Loucy (cell line): ENCODE measurements around the gene AKAP1.

Experiments
- H2AFZ ChIP-seq: fragments of 200-600 bp; sonication (generic); 2 replicates; pipeline ENCODE4 v1.6.0; 2016; ENCODE audit warnings: antibody characterized with exemption, mild to moderate bottlenecking, low read length, moderate library complexity
- H3F3A ChIP-seq: fragments of 200-600 bp; 2 replicates; pipeline ENCODE4 v1.6.0; 2016; ENCODE audit warnings: antibody characterized with exemption, low read depth, mild to moderate bottlenecking
- H3K27me3 ChIP-seq: fragments of 200-600 bp; sonication (generic); 2 replicates; pipeline ENCODE4 v1.6.1; 2014; ENCODE audit warnings: low read length, mild to moderate bottlenecking; ENCODE audit not compliant: insufficient read depth, poor library complexity, severe bottlenecking
- H3K36me3 ChIP-seq: fragments of 200-600 bp; sonication (generic); 2 replicates; pipeline ENCODE4 v1.6.1; 2016; ENCODE audit warnings: low read length; ENCODE audit not compliant: insufficient read depth
- H3K4me1 ChIP-seq: fragments of 200-600 bp; sonication (generic); 2 replicates; pipeline ENCODE4 v1.5.1; 2014; ENCODE audit warnings: low read length, mild to moderate bottlenecking; ENCODE audit not compliant: insufficient read depth, poor library complexity, severe bottlenecking
- H3K4me2 ChIP-seq: fragments of 200-600 bp; sonication (generic); 2 replicates; pipeline ENCODE4 v1.6.0; 2014; ENCODE audit warnings: antibody characterized with exemption, low read length, low read depth, mild to moderate bottlenecking; ENCODE audit not compliant: poor library complexity, severe bottlenecking
- H3K4me3 ChIP-seq: fragments of 200-600 bp; sonication (generic); 2 replicates; pipeline ENCODE4 v1.5.1; 2014; ENCODE audit warnings: low read length, mild to moderate bottlenecking, mixed read lengths; ENCODE audit not compliant: poor library complexity, severe bottlenecking
- H3K79me2 ChIP-seq: fragments of 200-600 bp; sonication (generic); 2 replicates; pipeline ENCODE4 v1.6.1; 2014; ENCODE audit warnings: low read length; ENCODE audit not compliant: insufficient read depth
- H3K9ac ChIP-seq: fragments of 200-600 bp; sonication (generic); 2 replicates; pipeline ENCODE4 v1.6.0; 2014; ENCODE audit warnings: mild to moderate bottlenecking, low read depth, low read length, moderate library complexity; ENCODE audit not compliant: poor library complexity, severe bottlenecking
- H3K9me2 ChIP-seq: fragments of 200-600 bp; sonication (generic); replicated peaks from 2 replicates; pipeline ENCODE4 v1.6.1; 2016; ENCODE audit warnings: low read depth, low read length, mixed read lengths
- H3K9me3 ChIP-seq: fragments of 200-600 bp; sonication (generic); 2 replicates; pipeline ENCODE4 v1.6.1; 2014; ENCODE audit warnings: mild to moderate bottlenecking, antibody characterized with exemption, low read length, low read depth; ENCODE audit not compliant: insufficient read depth
- H4K20me1 ChIP-seq: fragments of 200-600 bp; sonication (generic); 2 replicates; pipeline ENCODE4 v1.6.0; 2014; ENCODE audit warnings: antibody characterized with exemption, low read length, mild to moderate bottlenecking; ENCODE audit not compliant: insufficient read depth, poor library complexity, severe bottlenecking
- CTCF ChIP-seq: fragments of 200-600 bp; sonication (generic); conservative IDR thresholded peaks from 2 replicates; pipeline ENCODE4 v1.5.1; 2014; ENCODE audit warnings: mild to moderate bottlenecking, antibody characterized with exemption, low read length
- EZH2phosphoT487 ChIP-seq: fragments of 200-600 bp; IDR thresholded peaks from 2 replicates; pipeline ENCODE4 v1.6.1; 2018; ENCODE audit warnings: antibody characterized with exemption, mild to moderate bottlenecking, moderate library complexity, borderline replicate concordance

The AKAP1 gene

GRCh38 chr17:57090560-57091185, 5.6 kb downstream of the AKAP1 start:
- Histone ChIP-seq H3K79me2 (peaks cover 97% of the 10 kb centered on the region), H3K9me2 (no peaks in the 10 kb centered on the region), H3K36me3 (no peaks in the 10 kb centered on the region), H3F3A (no peaks in the 10 kb centered on the region), H3K4me1 (peaks cover 49% of the 10 kb centered on the region), H3K9me3 (no peaks in the 10 kb centered on the region), H2AFZ (no peak overlapping the region), H3K4me2 (peak overlapping the region; percentile 28), H4K20me1 (peaks cover 56% of the 10 kb centered on the region), H3K9ac (no peak overlapping the region), H3K27me3 (no peaks in the 10 kb centered on the region), H3K4me3 (no peak overlapping the region)
- no peak for TF ChIP-seq CTCF
- no peak for TF ChIP-seq EZH2phosphoT487

- no peaks in the 10 kb centered on the region for H3K27me3 ChIP-seq
- peaks cover 52% of the 10 kb centered on the region for H4K20me1 ChIP-seq
- H3K9me3 ChIP-seq: no peaks in the 10 kb centered on the region
- H3F3A ChIP-seq: no peaks in the 10 kb centered on the region
- no peak overlapping the region for H3K4me2 ChIP-seq
- no peaks in the 10 kb centered on the region for H3K36me3 ChIP-seq
- TF ChIP-seq EZH2phosphoT487: no peak
- TF ChIP-seq CTCF: no peak
- H3K9me2 ChIP-seq: no peaks in the 10 kb centered on the region
- no peak overlapping the region for H3K4me3 ChIP-seq
- H3K9ac ChIP-seq: no peak overlapping the region
- no peak overlapping the region for H2AFZ ChIP-seq
- H3K79me2 ChIP-seq: peaks cover 97% of the 10 kb centered on the region
- H3K4me1 ChIP-seq: peaks cover 45% of the 10 kb centered on the region
Observed at GRCh38 chr17:57091186-57091618, 6.2 kb downstream of the AKAP1 start.

- Histone ChIP-seq H3K27me3 (no peaks in the 10 kb centered on the region), H3K4me2 (no peak overlapping the region), H3F3A (no peaks in the 10 kb centered on the region), H3K79me2 (peaks cover 96% of the 10 kb centered on the region), H3K4me3 (no peak overlapping the region), H2AFZ (no peak overlapping the region), H3K9me2 (no peaks in the 10 kb centered on the region), H4K20me1 (peaks cover 47% of the 10 kb centered on the region), H3K9ac (no peak overlapping the region), H3K4me1 (peaks cover 36% of the 10 kb centered on the region), H3K36me3 (no peaks in the 10 kb centered on the region), H3K9me3 (no peaks in the 10 kb centered on the region)
- TF ChIP-seq EZH2phosphoT487: no peak
- no peak for TF ChIP-seq CTCF
Observed at GRCh38 chr17:57092171-57092570, 7.1 kb downstream of the AKAP1 start.
